PC-9 (cell line): Measurements from ENCODE around the gene ZNF728.

Experiments used
- CTCF ChIP-seq: fragments of 200-600 bp; sonication (generic); conservative IDR thresholded peaks from 2 replicates; pipeline ENCODE4 v1.6.1; 2017; ENCODE audit warnings: mixed run types, antibody characterized with exemption, mild to moderate bottlenecking, moderate library complexity
- EZH2 ChIP-seq: fragments of 200-600 bp; sonication (generic); IDR thresholded peaks from 2 replicates; pipeline ENCODE4 v1.8.0; 2017; ENCODE audit warnings: antibody characterized with exemption, low read depth

GRCh38 chr19:22935151-22935550, 67.8 kb downstream of the ZNF728 start:
- TF ChIP-seq CTCF (no peak), EZH2 (no peak)
